Choroid plexus epithelial cell (primary cell): Measurements from ENCODE around the gene MYBPHL.

Source experiments
- DNase-seq: peaks from one replicate; pipeline ENCODE4 v3.0.0-alpha.2; 2010; ENCODE audit warnings: low read depth
- H3K4me3 ChIP-seq: 2 replicates; pipeline ENCODE4 v1.5.1; 2011; ENCODE audit warnings: low read depth, mild to moderate bottlenecking, control low read depth, low read length, moderate library complexity
- TF ChIP-seq, protein P1 (sequence below): conservative IDR thresholded peaks from 2 replicates; pipeline ENCODE4 v1.5.1; 2011; ENCODE audit warnings: low read depth, mild to moderate bottlenecking, control low read depth, inconsistent platforms, low read length, moderate library complexity

Gene MYBPHL

DNA sequence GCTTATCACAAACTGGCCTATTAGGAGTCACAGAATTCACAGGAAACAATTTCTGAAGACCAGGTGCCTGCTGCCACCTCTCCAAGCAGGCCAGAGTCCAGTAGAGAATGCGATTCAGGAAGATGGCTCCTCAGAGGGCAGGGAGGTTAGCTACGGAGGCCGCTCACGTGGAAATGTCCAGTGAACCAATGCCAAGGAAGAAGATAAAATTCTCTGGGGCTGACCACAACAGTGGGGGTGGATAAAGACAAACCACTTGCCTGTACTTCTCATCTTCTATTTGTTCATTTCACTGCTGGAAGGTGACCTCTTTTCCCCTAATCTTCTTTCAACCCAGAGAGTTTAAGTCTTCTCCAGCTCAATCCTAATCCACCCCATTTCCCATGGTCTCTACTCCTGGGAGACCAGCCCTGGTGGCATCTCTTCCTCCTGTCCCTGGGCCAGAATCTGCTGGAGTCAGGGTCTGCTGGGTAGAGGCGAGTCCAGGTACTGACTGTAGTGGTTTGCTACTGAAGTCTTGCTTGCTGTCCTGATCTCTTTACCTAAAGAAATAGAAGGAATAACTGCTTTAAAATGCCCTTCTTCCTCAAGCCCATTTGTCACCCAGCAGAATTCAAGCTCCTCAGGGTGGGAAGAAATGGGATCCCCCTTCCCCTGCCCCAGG is 27.1 kb downstream of the MYBPHL start:
- H3K4me3 ChIP-seq = no peak overlapping the region
- TF ChIP-seq, protein P1, sequence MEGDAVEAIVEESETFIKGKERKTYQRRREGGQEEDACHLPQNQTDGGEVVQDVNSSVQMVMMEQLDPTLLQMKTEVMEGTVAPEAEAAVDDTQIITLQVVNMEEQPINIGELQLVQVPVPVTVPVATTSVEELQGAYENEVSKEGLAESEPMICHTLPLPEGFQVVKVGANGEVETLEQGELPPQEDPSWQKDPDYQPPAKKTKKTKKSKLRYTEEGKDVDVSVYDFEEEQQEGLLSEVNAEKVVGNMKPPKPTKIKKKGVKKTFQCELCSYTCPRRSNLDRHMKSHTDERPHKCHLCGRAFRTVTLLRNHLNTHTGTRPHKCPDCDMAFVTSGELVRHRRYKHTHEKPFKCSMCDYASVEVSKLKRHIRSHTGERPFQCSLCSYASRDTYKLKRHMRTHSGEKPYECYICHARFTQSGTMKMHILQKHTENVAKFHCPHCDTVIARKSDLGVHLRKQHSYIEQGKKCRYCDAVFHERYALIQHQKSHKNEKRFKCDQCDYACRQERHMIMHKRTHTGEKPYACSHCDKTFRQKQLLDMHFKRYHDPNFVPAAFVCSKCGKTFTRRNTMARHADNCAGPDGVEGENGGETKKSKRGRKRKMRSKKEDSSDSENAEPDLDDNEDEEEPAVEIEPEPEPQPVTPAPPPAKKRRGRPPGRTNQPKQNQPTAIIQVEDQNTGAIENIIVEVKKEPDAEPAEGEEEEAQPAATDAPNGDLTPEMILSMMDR = no peak
- DNase-seq = peak; percentile 36

DNA sequence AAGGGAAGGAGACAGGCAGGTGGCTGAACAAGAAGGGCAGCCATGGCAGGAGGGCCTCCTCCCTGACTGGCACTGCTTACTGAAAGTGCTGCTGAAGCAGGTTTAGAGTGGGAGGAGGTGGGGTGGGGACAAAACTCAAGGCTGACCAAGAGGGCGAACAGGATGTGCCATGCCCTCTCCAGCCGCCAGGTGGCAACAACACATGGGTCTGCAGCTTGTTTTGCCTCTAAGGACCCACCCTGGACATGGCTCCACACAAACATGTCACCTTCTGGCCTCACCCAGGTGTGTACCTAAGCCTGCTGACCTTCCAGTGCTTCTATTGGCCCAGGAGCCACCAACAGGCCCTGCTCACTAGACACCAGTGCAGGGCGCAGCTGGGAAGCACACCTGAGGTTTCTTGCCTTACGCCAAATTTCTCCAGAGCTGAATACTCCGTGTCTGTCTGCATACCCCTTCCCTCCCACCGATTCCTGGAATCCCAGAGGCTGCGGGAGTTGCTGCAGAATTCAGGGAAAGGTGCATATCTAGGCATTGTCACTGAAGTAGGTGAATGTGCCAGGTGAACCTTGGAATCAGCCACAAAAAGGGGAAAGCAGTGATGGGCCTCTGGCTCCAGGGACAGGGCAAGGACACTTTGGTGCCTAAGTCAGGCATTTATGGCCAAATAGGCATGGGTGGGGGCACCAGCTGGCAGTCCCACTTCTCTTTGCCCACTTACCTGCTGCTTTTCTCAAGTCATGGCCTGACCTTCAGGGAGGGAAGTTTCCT is 29.2 kb downstream of the MYBPHL start:
- peak; percentile 81 for DNase-seq
- no peak overlapping the region for H3K4me3 ChIP-seq
- TF ChIP-seq, protein P1 = peak; percentile 95

DNA sequence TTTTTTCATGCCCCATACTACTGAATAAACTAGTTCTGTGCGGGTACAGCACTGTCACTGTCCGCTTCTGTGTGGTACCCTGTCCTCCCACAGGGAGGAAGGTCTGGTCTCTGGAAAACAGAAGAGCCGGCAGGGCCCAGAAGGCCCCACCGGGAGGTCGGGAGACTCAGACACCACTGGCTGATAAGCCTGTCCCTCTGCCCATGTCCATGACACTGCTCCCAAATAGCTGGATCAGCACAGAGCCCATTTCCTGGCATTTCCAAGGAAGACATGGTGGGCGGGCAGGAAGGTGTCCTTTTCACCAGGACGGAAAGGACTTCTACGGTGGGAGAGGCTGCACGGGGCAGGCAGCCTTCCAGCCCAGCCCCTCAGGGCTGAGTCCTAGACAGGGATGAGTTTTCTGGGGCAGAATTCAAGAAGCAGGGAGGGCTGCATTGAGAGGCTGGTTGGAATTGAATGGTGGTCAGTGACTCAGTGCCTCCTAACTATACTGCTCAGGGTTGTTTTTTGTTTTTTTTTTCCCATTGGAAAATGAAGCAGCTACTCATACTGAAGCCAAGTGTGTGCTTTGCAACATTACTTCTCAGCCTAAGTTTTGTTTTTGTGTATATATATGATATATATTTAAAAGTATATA is 31.0 kb downstream of the MYBPHL start:
- TF ChIP-seq, protein P1 = no peak
- DNase-seq = peak; percentile 37

DNA sequence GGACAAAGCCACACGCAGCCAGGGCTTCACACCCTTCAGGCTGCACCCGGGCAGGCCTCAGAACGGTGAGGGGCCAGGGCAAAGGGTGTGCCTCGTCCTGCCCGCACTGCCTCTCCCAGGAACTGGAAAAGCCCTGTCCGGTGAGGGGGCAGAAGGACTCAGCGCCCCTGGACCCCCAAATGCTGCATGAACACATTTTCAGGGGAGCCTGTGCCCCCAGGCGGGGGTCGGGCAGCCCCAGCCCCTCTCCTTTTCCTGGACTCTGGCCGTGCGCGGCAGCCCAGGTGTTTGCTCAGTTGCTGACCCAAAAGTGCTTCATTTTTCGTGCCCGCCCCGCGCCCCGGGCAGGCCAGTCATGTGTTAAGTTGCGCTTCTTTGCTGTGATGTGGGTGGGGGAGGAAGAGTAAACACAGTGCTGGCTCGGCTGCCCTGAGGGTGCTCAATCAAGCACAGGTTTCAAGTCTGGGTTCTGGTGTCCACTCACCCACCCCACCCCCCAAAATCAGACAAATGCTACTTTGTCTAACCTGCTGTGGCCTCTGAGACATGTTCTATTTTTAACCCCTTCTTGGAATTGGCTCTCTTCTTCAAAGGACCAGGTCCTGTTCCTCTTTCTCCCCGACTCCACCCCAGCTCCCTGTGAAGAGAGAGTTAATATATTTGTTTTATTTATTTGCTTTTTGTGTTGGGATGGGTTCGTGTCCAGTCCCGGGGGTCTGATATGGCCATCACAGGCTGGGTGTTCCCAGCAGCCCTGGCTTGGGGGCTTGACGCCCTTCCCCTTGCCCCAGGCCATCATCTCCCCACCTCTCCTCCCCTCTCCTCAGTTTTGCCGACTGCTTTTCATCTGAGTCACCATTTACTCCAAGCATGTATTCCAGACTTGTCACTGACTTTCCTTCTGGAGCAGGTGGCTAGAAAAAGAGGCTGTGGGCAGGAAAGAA is 32.0 kb downstream of the MYBPHL start:
- TF ChIP-seq, protein P1 = no peak

More for the DNA sequence above, 31.0 kb downstream of the MYBPHL start:
- no peak overlapping the region for H3K4me3 ChIP-seq

DNA sequence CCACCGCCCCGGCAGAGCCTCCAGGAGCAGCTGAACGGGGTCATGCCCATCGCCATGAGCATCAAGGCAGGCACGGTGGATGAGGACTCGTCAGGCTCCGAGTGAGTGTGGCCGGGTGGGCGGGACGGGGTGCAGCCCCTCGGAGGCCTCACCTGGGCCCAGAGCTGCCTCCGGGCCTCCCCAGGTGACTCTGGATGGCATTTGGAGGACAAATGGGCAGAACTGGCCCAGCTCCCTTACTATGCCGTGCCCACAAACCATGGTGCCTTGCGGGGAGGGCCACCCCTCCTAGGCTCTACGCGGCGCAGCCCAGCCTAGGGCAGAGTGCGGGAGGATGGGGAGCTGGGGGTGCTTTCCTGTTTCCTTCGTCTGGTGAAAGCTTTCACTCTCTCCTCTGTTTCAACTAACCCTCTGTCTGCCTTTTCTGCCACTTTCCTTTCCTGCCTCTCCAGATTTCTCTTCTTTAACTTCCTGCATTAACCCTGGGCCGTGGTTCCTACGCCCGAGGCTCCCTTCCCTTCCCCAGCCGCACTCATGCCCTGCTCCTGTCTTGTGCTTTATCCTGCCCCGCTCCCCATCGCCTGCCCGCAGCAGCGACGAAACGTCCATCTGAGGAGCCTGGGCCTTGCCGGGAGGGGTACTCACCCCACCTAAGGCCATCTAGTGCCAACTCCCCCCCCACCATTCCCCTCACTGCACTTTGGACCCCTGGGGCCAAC is 33.1 kb downstream of the MYBPHL start:
- no peak for DNase-seq
- no peak overlapping the region for H3K4me3 ChIP-seq
- TF ChIP-seq, protein P1 = no peak

More for the DNA sequence above, 32.0 kb downstream of the MYBPHL start:
- H3K4me3 ChIP-seq = no peak overlapping the region
- DNase-seq = peak; percentile 80

DNA sequence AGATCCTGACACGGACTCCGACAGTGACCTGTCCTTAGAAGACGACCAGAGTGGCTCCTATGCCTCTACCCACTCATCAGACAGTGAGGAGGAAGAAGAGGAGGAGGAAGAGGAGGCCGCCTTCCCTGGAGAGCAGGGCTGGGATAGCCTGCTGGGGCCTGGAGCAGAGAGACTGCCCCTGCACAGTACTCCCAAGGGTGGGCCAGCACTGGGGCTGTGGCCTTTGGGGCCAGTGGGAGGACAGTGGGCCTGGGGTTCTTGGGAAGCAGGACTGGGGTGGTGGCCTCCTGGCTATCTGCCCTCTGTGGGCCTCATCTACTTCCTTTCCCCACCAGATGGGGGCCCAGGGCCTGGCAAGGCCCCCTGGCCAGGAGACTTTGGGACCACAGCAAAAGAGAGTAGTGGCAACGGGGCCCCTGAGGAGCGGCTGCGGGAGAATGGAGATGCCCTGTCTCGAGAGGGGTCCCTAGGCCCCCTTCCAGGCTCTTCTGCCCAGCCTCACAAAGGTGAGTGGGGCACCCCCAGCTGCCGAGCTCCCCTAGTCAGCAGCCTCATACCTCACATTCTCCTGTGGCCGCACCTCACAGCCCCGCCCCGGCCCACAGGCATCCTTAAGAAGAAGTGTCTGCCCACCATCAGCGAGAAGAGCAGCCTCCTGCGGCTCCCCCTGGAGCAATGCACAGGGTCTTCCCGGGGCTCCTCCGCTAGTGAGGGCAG is 33.8 kb downstream of the MYBPHL start:
- TF ChIP-seq, protein P1 = no peak
- no peak for DNase-seq
- no peak overlapping the region for H3K4me3 ChIP-seq
